CD4-positive, alpha-beta memory T cell (primary cell): ENCODE measurements around the gene HCK. TPM values are rescaled to one million over a fixed set of nuclear protein-coding genes. Genes with fewer than 3 reads are reported as not detected.
A peak's percentile ranks its signal among the peaks of the same experiment; 100 is the strongest.

Experiments
- CTCF ChIA-PET: fragments of 350-600 bp; sonication (Branson Sonifier 250); formaldehyde crosslinking; loops from one replicate; lab custom pipeline; 2021; ENCODE audit warnings: inconsistent platforms; ENCODE audit not compliant: partially characterized antibody; lab: Charles Lee
- POLR2A ChIA-PET: fragments of 350-600 bp; sonication (Branson Sonifier 250); formaldehyde crosslinking; loops from one replicate; lab custom pipeline; 2021; ENCODE audit not compliant: partially characterized antibody; lab: Charles Lee
- DNase-seq, 5 donors: peaks; one replicate each; pipeline versions ENCODE4 v3.0.0 to v3.0.0-alpha.2; 2020 to 2022; ENCODE audit warnings: mixed read lengths in 1 of 5
- H3K27ac ChIP-seq: one replicate; pipeline ENCODE4 v1.7.0; 2013; ENCODE audit warnings: low read depth, low read length
- H3K27me3 ChIP-seq: 2 replicates; pipeline ENCODE4 v1.7.0; 2013; ENCODE audit warnings: mild to moderate bottlenecking, low read length, moderate library complexity; ENCODE audit not compliant: insufficient read depth
- H3K36me3 ChIP-seq: 2 replicates; pipeline ENCODE4 v1.7.0; 2013; ENCODE audit warnings: mild to moderate bottlenecking, low read length, moderate library complexity; ENCODE audit not compliant: insufficient read depth
- H3K4me1 ChIP-seq: 2 replicates; pipeline ENCODE4 v1.7.0; 2013; ENCODE audit warnings: mild to moderate bottlenecking, low read length, moderate library complexity; ENCODE audit not compliant: insufficient read depth
- H3K4me3 ChIP-seq, 2 donors: one replicate each; pipeline ENCODE4 v1.7.0; 2013; ENCODE audit warnings: low read length in 2 of 2, mild to moderate bottlenecking in 1 of 2
- H3K9me3 ChIP-seq, 2 donors: one replicate each; pipeline ENCODE4 v1.7.0; 2013; ENCODE audit warnings: low read length in 2 of 2, control low read depth in 1 of 2; ENCODE audit not compliant: control insufficient read depth in 1 of 2
- H3K27ac Mint-ChIP-seq, 7 donors: one replicate each; pipeline ENCODE4 v1.8.0; 2020 to 2021; ENCODE audit warnings: mixed read lengths in 7 of 7, mild to moderate bottlenecking in 6 of 7, inconsistent platforms in 3 of 7, moderate library complexity in 3 of 7
- H3K27me3 Mint-ChIP-seq, 2 donors: one replicate each; pipeline ENCODE4 v1.8.0; 2020 to 2021; ENCODE audit warnings: mixed read lengths in 2 of 2
- H3K36me3 Mint-ChIP-seq, 2 donors: one replicate each; pipeline ENCODE4 v1.8.0; 2020 to 2021; ENCODE audit warnings: mixed read lengths in 2 of 2, inconsistent platforms in 1 of 2, mild to moderate bottlenecking in 1 of 2
- H3K4me1 Mint-ChIP-seq, 4 donors: one replicate each; pipeline ENCODE4 v1.8.0; 2020 to 2021; ENCODE audit warnings: mixed read lengths in 4 of 4, mild to moderate bottlenecking in 1 of 4
- H3K4me3 Mint-ChIP-seq, 8 donors: one replicate each; pipeline ENCODE4 v1.8.0; 2020 to 2021; ENCODE audit warnings: mixed read lengths in 8 of 8, mild to moderate bottlenecking in 7 of 8, moderate library complexity in 6 of 8, inconsistent platforms in 3 of 8
- H3K9me3 Mint-ChIP-seq, 8 donors: one replicate each; pipeline ENCODE4 v1.8.0; 2020 to 2021; ENCODE audit warnings: mixed read lengths in 8 of 8, mild to moderate bottlenecking in 5 of 8, inconsistent platforms in 3 of 8, moderate library complexity in 1 of 8
- intact Hi-C: fragments of 100-400 bp; cut with micrococcal nuclease; formaldehyde crosslinking; loops from one replicate; pipeline ENCODE4 v1.15.1; 2023
- polyA plus RNA-seq, 2 donors: library from polyadenylated mRNA; unstranded; fragments of 300-500 nt; fragmentation: Illumina TruSeq; gene quantifications; one replicate each; pipeline ENCODE4 v1.2.3, GENCODE V29; 2021
- total RNA-seq, 2 experiments: library from RNA; stranded (reverse); gene quantifications; one replicate each; pipeline ENCODE4 v1.2.3, GENCODE V29; 2021

Gene HCK
- total and polyA plus RNA-seq, 4 experiments from 2014 or later, result 0.09 to 1.3 (median 0.75) TPM

- H3K4me3 ChIP-seq, result no peak overlapping the region
- ChIA-PET POLR2A (no interaction called here), CTCF (interaction anchor here (1.3 kb wide), 1 partner anchor 21 kb away, joined by 4 read pairs; no protein-coding TSS in a partner anchor)
- H3K27ac ChIP-seq, result no peak overlapping the region
- Mint-ChIP-seq H3K27me3 (peaks cover 6 to 11% of the 10 kb centered on the region in 2 donors), H3K4me1 (peaks cover 0 to 4% (median 4%) of the 10 kb centered on the region in 4 donors), H3K4me3 (no peak overlapping the region), H3K36me3 (no peaks in the 10 kb centered on the region), H3K9me3 (no peaks in the 10 kb centered on the region), H3K27ac (peak overlapping the region in 1 of 7 donors; percentile 5)
- no peaks in the 10 kb centered on the region for H3K36me3 ChIP-seq
- no peaks in the 10 kb centered on the region for H3K4me1 ChIP-seq
- DNase-seq, result no peak
- no peaks in the 10 kb centered on the region for H3K27me3 ChIP-seq
- intact Hi-C loops, result no loop called here
- H3K9me3 ChIP-seq, result no peaks in the 10 kb centered on the region
Measured at GRCh38 chr20:32070690-32071213, 18.7 kb downstream of the HCK start.

GRCh38 chr20:32071395-32072167 is 19.5 kb downstream of the HCK start:
- Histone ChIP-seq H3K36me3 (no peaks in the 10 kb centered on the region), H3K4me3 (no peak overlapping the region), H3K27me3 (no peaks in the 10 kb centered on the region), H3K27ac (no peak overlapping the region), H3K9me3 (no peaks in the 10 kb centered on the region), H3K4me1 (no peaks in the 10 kb centered on the region)
- H3K9me3 Mint-ChIP-seq, result no peaks in the 10 kb centered on the region
- no peak for DNase-seq
- POLR2A ChIA-PET, result no interaction called here
- H3K36me3 Mint-ChIP-seq, result no peaks in the 10 kb centered on the region
- peaks cover 6 to 12% of the 10 kb centered on the region in 2 donors for H3K27me3 Mint-ChIP-seq
- H3K4me3 Mint-ChIP-seq, result no peak overlapping the region
- no peak overlapping the region for H3K27ac Mint-ChIP-seq
- H3K4me1 Mint-ChIP-seq, result peaks cover 0 to 4% (median 4%) of the 10 kb centered on the region in 4 donors
- intact Hi-C loops, result no loop called here
- CTCF ChIA-PET, result interaction anchor here (1.3 kb wide), 1 partner anchor 20 kb away, joined by 4 read pairs; no protein-coding TSS in a partner anchor

- intact Hi-C loops, result no loop called here
- H3K9me3 ChIP-seq, result no peaks in the 10 kb centered on the region
- Mint-ChIP-seq H3K4me3 (no peak overlapping the region), H3K4me1 (peaks cover 0 to 4% (median 4%) of the 10 kb centered on the region in 4 donors), H3K9me3 (no peaks in the 10 kb centered on the region), H3K36me3 (no peaks in the 10 kb centered on the region), H3K27ac (no peak overlapping the region), H3K27me3 (peaks cover 4 to 12% of the 10 kb centered on the region in 2 donors)
- no peaks in the 10 kb centered on the region for H3K27me3 ChIP-seq
- DNase-seq, result no peak
- CTCF ChIA-PET, result interaction anchor here (1.3 kb wide), 1 partner anchor 19 kb away, joined by 4 read pairs; no protein-coding TSS in a partner anchor
- no peak overlapping the region for H3K27ac ChIP-seq
- no peak overlapping the region for H3K4me3 ChIP-seq
- no peaks in the 10 kb centered on the region for H3K36me3 ChIP-seq
- H3K4me1 ChIP-seq, result no peaks in the 10 kb centered on the region
- POLR2A ChIA-PET, result no interaction called here
Measured at GRCh38 chr20:32072168-32072750, 20.2 kb downstream of the HCK start.

- Histone ChIP-seq H3K4me3 (no peak overlapping the region), H3K27ac (no peak overlapping the region), H3K36me3 (no peaks in the 10 kb centered on the region), H3K27me3 (no peaks in the 10 kb centered on the region), H3K9me3 (no peaks in the 10 kb centered on the region), H3K4me1 (no peaks in the 10 kb centered on the region)
- Mint-ChIP-seq H3K27me3 (peaks cover 8 to 18% of the 10 kb centered on the region in 2 donors), H3K4me1 (peaks cover 0 to 2% (median under 1%) of the 10 kb centered on the region in 4 donors), H3K9me3 (no peaks in the 10 kb centered on the region), H3K36me3 (no peaks in the 10 kb centered on the region), H3K27ac (no peak overlapping the region), H3K4me3 (no peak overlapping the region)
- DNase-seq, result no peak
- ChIA-PET POLR2A (no interaction called here), CTCF (interaction anchor here (0.6 kb wide), 1 partner anchor 121 kb away, joined by 3 read pairs; no protein-coding TSS in a partner anchor)
- intact Hi-C loops, result no loop called here
Measured at GRCh38 chr20:32075534-32075933, 23.5 kb downstream of the HCK start.

GRCh38 chr20:32077190-32077589 is 25.1 kb downstream of the HCK start:
- H3K36me3 ChIP-seq, result no peaks in the 10 kb centered on the region
- H3K9me3 ChIP-seq, result no peaks in the 10 kb centered on the region
- intact Hi-C loops, result no loop called here
- H3K27ac ChIP-seq, result no peak overlapping the region
- no peaks in the 10 kb centered on the region for H3K4me1 Mint-ChIP-seq
- no peaks in the 10 kb centered on the region for H3K4me1 ChIP-seq
- ChIA-PET CTCF (no interaction called here), POLR2A (no interaction called here)
- no peak overlapping the region for H3K4me3 Mint-ChIP-seq
- no peaks in the 10 kb centered on the region for H3K27me3 ChIP-seq
- H3K4me3 ChIP-seq, result no peak overlapping the region
- H3K27me3 Mint-ChIP-seq, result peaks cover 12 to 25% of the 10 kb centered on the region in 2 donors
- no peaks in the 10 kb centered on the region for H3K36me3 Mint-ChIP-seq
- H3K9me3 Mint-ChIP-seq, result no peaks in the 10 kb centered on the region
- DNase-seq, result no peak
- H3K27ac Mint-ChIP-seq, result no peak overlapping the region

- ChIA-PET POLR2A (no interaction called here), CTCF (interaction anchor here (0.6 to 5.3 kb wide), 2 partner anchors 13 to 264 kb away, joined by 3 to 22 read pairs; no protein-coding TSS in a partner anchor)
- H3K36me3 ChIP-seq, result no peaks in the 10 kb centered on the region
- H3K4me1 Mint-ChIP-seq, result no peaks in the 10 kb centered on the region
- H3K27ac ChIP-seq, result no peak overlapping the region
- no peak for DNase-seq
- H3K27me3 ChIP-seq, result no peaks in the 10 kb centered on the region
- no peaks in the 10 kb centered on the region for H3K36me3 Mint-ChIP-seq
- H3K4me3 ChIP-seq, result no peak overlapping the region
- intact Hi-C loops, result no loop called here
- no peaks in the 10 kb centered on the region for H3K4me1 ChIP-seq
- no peaks in the 10 kb centered on the region for H3K9me3 Mint-ChIP-seq
- H3K27ac Mint-ChIP-seq, result no peak overlapping the region
- no peak overlapping the region for H3K4me3 Mint-ChIP-seq
- H3K27me3 Mint-ChIP-seq, result peaks cover 20 to 35% of the 10 kb centered on the region in 2 donors
- no peaks in the 10 kb centered on the region for H3K9me3 ChIP-seq
Measured at GRCh38 chr20:32078322-32078721, 26.3 kb downstream of the HCK start.

GRCh38 chr20:32078791-32079190 is 26.7 kb downstream of the HCK start:
- Mint-ChIP-seq H3K27me3 (peaks cover 22 to 38% of the 10 kb centered on the region in 2 donors), H3K36me3 (no peaks in the 10 kb centered on the region), H3K9me3 (no peaks in the 10 kb centered on the region), H3K27ac (no peak overlapping the region), H3K4me3 (no peak overlapping the region), H3K4me1 (no peaks in the 10 kb centered on the region)
- Histone ChIP-seq H3K9me3 (no peaks in the 10 kb centered on the region), H3K36me3 (no peaks in the 10 kb centered on the region), H3K27me3 (no peaks in the 10 kb centered on the region), H3K4me3 (no peak overlapping the region), H3K4me1 (no peaks in the 10 kb centered on the region), H3K27ac (no peak overlapping the region)
- DNase-seq, result no peak
- intact Hi-C loops, result no loop called here
- ChIA-PET POLR2A (no interaction called here), CTCF (interaction anchor here (0.6 to 5.3 kb wide), 3 partner anchors 13 to 264 kb away, joined by 3 to 22 read pairs (median 3); no protein-coding TSS in a partner anchor)
